Aorta (tissue), 4 donors: ENCODE measurements around the gene EFCAB9. TPM values are rescaled to one million over a fixed set of nuclear protein-coding genes. Genes with fewer than 3 reads are reported as not detected.

Experiments used
- polyA plus RNA-seq, 2 donors: library from polyadenylated mRNA; stranded (reverse); fragments of 200-250 nt; gene quantifications; one replicate each; pipeline ENCODE4 v1.2.3, GENCODE V29; 2013
- total RNA-seq, 2 donors: library from RNA; stranded (reverse); fragmentation: NEBNext Ultra II Directional; extraction: Animal tissue kit (Norgen Biotek cat#: 25700); gene quantifications; one replicate each; pipeline ENCODE4 v1.2.1, GENCODE V29; 2021
- donor health status: healthy with polysubstance abuse.
- donor health status: Bipolar disorder and iron deficiency.
- donor health status: DM: no; HTN: no; CAD: no.
- donor health status: DM: yes; HTN: yes; CAD: no.

The EFCAB9 gene
- total and polyA plus RNA-seq, 4 donors = not detected

Other genes with a start within 250 kb of the EFCAB9 start
- gene FBXW11, start 187.5 kb upstream of the EFCAB9 start, total RNA-seq = 10 to 100 TPM; 63.1 to 64.0 TPM
- gene FBXW11, start 187.5 kb upstream of the EFCAB9 start, polyA plus RNA-seq = 10 to 100 TPM; 13.5 to 18.7 TPM
- gene STK10, start 5.9 kb upstream of the EFCAB9 start, total RNA-seq = 10 to 100 TPM; 32.5 to 67.7 TPM
- gene STK10, start 5.9 kb upstream of the EFCAB9 start, polyA plus RNA-seq = 1 to 10 TPM; 4.1 to 5.1 TPM
- 10 to 100 TPM; 17.0 to 21.1 TPM for gene UBTD2, start 89.6 kb downstream of the EFCAB9 start, total RNA-seq
- gene UBTD2, start 89.6 kb downstream of the EFCAB9 start, polyA plus RNA-seq = 10 to 100 TPM in 1 of 2 donors, 1 to 10 TPM in 1; 8.8 to 16.3 TPM